HepG2 (cell line): Measurements from ENCODE around the gene CLVS2. TPM values are rescaled to one million over a fixed set of nuclear protein-coding genes. Genes with fewer than 3 reads are reported as not detected.
A peak's percentile ranks its signal among the peaks of the same experiment; 100 is the strongest.

Experiments
- ATAC-seq: fragments of 200-7000 bp; cut with Tn5 transposase; 3 replicates; pipeline ENCODE4 v1.9.1; 2020; ENCODE audit warnings: mild to moderate bottlenecking, moderate library complexity
- BruUV-seq: library from RNA; stranded (reverse); fragments of 400-500 nt; replicated peaks from 2 replicates; lab custom pipeline; 2021; lab: Mats Ljungman, UMichigan
- CTCF ChIA-PET: fragments of 300-600 bp; formaldehyde crosslinking; extraction: SDS; loops from one replicate; lab custom pipeline; 2021; ENCODE audit warnings: low total read pairs, inconsistent platforms, low intra/inter-chr PET ratio; lab: Yijun Ruan, JAX
- POLR2A ChIA-PET: fragments of 350-600 bp; sonication (Branson Sonifier 250); formaldehyde crosslinking; loops from one replicate; lab custom pipeline; 2020; ENCODE audit warnings: antibody characterized with exemption, inconsistent platforms; lab: Yijun Ruan, JAX
- DNase-seq: peaks from one replicate; pipeline ENCODE4 v3.0.0-alpha.2; 2015; ENCODE audit warnings: low spot score
- FAIRE-seq: peaks from 3 replicates; lab custom pipeline; 2011; peaks lifted over from hg19 to GRCh38; lab: Jason Lieb, UNC
- H2AFZ ChIP-seq: one replicate; pipeline ENCODE4 v1.6.1; 2011; ENCODE audit warnings: low read length, inconsistent platforms
- H3K27ac ChIP-seq: fragments of 300-600 bp; 3 replicates; pipeline ENCODE4 v1.8.0; 2011; ENCODE audit warnings: mixed run types, mild to moderate bottlenecking, mixed read lengths, low read length, inconsistent platforms; ENCODE audit not compliant: insufficient read depth; ENCODE audit errors: extremely low read length
- H3K27me3 ChIP-seq, 2 experiments: fragments of 200-600 bp in 1 of 2; 2 replicates in 1 of 2; 3 replicates in 1 of 2; pipeline versions ENCODE4 v1.6.0 to v1.8.0; 2011; ENCODE audit warnings: low read length in 2 of 2, mild to moderate bottlenecking in 2 of 2, moderate library complexity in 2 of 2, inconsistent platforms in 1 of 2; ENCODE audit not compliant: insufficient read depth in 2 of 2, control insufficient read depth in 1 of 2
- H3K36me3 ChIP-seq, 2 experiments: fragments of 200-600 bp in 1 of 2; replicated peaks in 1 of 2; 2 replicates in 1 of 2; 3 replicates in 1 of 2; pipeline versions ENCODE4 v1.5.1 to v1.8.0; 2011; ENCODE audit warnings: low read length in 2 of 2, inconsistent platforms in 1 of 2; ENCODE audit not compliant: insufficient read depth in 2 of 2, control insufficient read depth in 1 of 2
- H3K4me1 ChIP-seq: 2 replicates; pipeline ENCODE4 v1.5.1; 2012; ENCODE audit warnings: low read length, inconsistent platforms; ENCODE audit not compliant: insufficient read depth
- H3K4me2 ChIP-seq: 2 replicates; pipeline ENCODE4 v1.6.0; 2011; ENCODE audit warnings: low read depth, low read length, inconsistent platforms
- H3K4me3 ChIP-seq, 3 experiments: fragments of 200-600 bp in 1 of 3; sonication (generic), shearing (Covaris generic) in 1 of 3; replicated peaks in 1 of 3; 2 replicates each; pipeline ENCODE4 v1.5.1; 2011 to 2016; ENCODE audit warnings: low read length in 3 of 3, inconsistent platforms in 2 of 3, low read depth in 2 of 3, mild to moderate bottlenecking in 2 of 3, control low read depth in 1 of 3, mixed read lengths in 1 of 3; ENCODE audit not compliant: insufficient read depth in 1 of 3
- H3K79me2 ChIP-seq: one replicate; pipeline ENCODE4 v1.6.1; 2011; ENCODE audit warnings: low read length, inconsistent platforms; ENCODE audit not compliant: insufficient read depth
- H3K9ac ChIP-seq: 2 replicates; pipeline ENCODE4 v1.6.0; 2011; ENCODE audit warnings: mild to moderate bottlenecking, low read depth, low read length, inconsistent platforms; ENCODE audit not compliant: insufficient read depth
- H3K9me3 ChIP-seq: 2 replicates; pipeline ENCODE4 v1.5.1; 2012; ENCODE audit warnings: mild to moderate bottlenecking, low read length
- H4K20me1 ChIP-seq: 2 replicates; pipeline ENCODE4 v1.6.0; 2011; ENCODE audit warnings: inconsistent platforms, mild to moderate bottlenecking, low read length, moderate library complexity; ENCODE audit not compliant: insufficient read depth
- EED ChIP-seq: sonication (generic); formaldehyde crosslinking; IDR thresholded peaks from 2 replicates; pipeline ENCODE4 v1.5.0; 2020; ENCODE audit warnings: mild to moderate bottlenecking, missing genetic modification reagents
- MED13 ChIP-seq: sonication (generic); formaldehyde crosslinking; IDR thresholded peaks from 2 replicates; pipeline ENCODE4 v1.5.0; 2020; ENCODE audit warnings: missing genetic modification reagents
- MIER2 ChIP-seq: IDR thresholded peaks from 2 replicates; pipeline ENCODE4 v1.6.1; 2016; ENCODE audit warnings: missing biosample characterization, missing genetic modification reagents
- PHF20 ChIP-seq: sonication (generic); formaldehyde crosslinking; IDR thresholded peaks from 2 replicates; pipeline ENCODE4 v1.5.0; 2020; ENCODE audit warnings: mild to moderate bottlenecking, missing genetic modification reagents
- ZBTB7A ChIP-seq: sonication (generic); formaldehyde crosslinking; IDR thresholded peaks from 2 replicates; pipeline ENCODE4 v1.8.0; 2022; ENCODE audit warnings: mild to moderate bottlenecking, missing genetic modification reagents
- WGBS: methylation state at CpG from one replicate; pipeline ENCODE4 v1.1.6; 2017; ENCODE audit warnings: low lambda C conversion rate; 5-methylcytosine and 5-hydroxymethylcytosine counted together
- in situ Hi-C: cut with HindIII; loops from 2 replicates; pipeline ENCODE4 v1.10.0; 2017; ENCODE audit warnings: low pct_unique_long_range_greater_than_20kb; ENCODE audit not compliant: extremely low pct_ligation_motif_present
- intact Hi-C: fragments of 100-400 bp; cut with micrococcal nuclease; formaldehyde crosslinking; loops from one replicate; pipeline ENCODE4 v1.10.0; 2022; ENCODE audit not compliant: unreplicated experiment
- polyA plus RNA-seq, 8 experiments: library from polyadenylated mRNA; depleted of rRNA in 3 of 8; stranded (reverse) in 7 of 8; unstranded in 1 of 8; fragments of >200 nt; fragmentation: Illumina TruSeq in 4 of 8; extraction: Trizol in 4 of 8; gene quantifications; 2 replicates each; pipeline versions ENCODE4 v1.2.1 to v1.2.3, GENCODE V29; 2011 to 2016; ENCODE audit warnings: low read depth in 4 of 8, missing spikeins in 1 of 8, mixed read lengths in 1 of 8; ENCODE audit not compliant: insufficient read depth in 1 of 8
- total RNA-seq, 5 experiments: library from RNA; depleted of rRNA; stranded (reverse); fragments of >200 nt; fragmentation: Illumina TruSeq; extraction: Trizol; gene quantifications; 2 replicates each; pipeline ENCODE4 v1.2.3, GENCODE V29; 2016; ENCODE audit warnings: low read depth in 1 of 5
- TF ChIP-seq, protein P1 (sequence below): IDR thresholded peaks from 2 replicates; pipeline ENCODE4 v1.6.1; 2016; ENCODE audit warnings: missing compliant biosample characterization, missing genetic modification reagents, borderline replicate concordance
- TF ChIP-seq, protein P2 (sequence below), 2 experiments: IDR thresholded peaks; 2 replicates each; pipeline ENCODE4 v1.6.1; 2011 to 2012; ENCODE audit warnings: low read length in 2 of 2, borderline replicate concordance in 1 of 2, low read depth in 1 of 2, mild to moderate bottlenecking in 1 of 2, moderate library complexity in 1 of 2
- TF ChIP-seq, protein P3 (sequence below): sonication (generic); formaldehyde crosslinking; IDR thresholded peaks from 2 replicates; pipeline ENCODE4 v1.4.0; 2020; ENCODE audit warnings: missing genetic modification reagents

The CLVS2 gene
- total and polyA plus RNA-seq, 2 of the 13 experiments (the other 11 are each of a cell fraction or from before 2014, with no cell fraction given): not detected

DNA sequence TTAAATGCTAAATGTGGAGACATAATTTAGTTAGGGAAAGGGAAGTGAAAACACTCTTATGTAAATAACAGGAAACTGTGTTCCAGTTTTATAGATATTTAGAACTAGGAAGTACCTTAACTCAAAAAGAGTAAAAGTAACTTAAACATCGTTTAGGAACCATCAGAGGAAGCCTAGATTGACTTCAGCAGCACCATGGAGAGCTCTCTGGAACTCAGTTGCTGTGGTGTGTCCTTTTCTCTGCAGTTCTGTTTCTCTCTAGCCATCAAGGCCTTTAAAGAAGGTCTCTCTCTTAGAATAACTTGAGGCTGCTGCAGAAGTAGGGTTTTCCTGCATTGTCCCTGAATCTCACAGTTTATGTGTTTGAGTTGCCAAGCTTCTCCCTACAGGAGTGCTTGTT, 26.9 kb downstream of the CLVS2 start:
- H3K4me1 ChIP-seq: no peaks in the 10 kb centered on the region
- DNase-seq: no peak
- no peaks in the 10 kb centered on the region for H3K79me2 ChIP-seq
- H3K27me3 ChIP-seq: no peaks in the 10 kb centered on the region
- no peaks in the 10 kb centered on the region for H3K36me3 ChIP-seq
- TF ChIP-seq MIER2 (CRISPR knock-in tag): peak; percentile 94
- TF ChIP-seq, protein P1, sequence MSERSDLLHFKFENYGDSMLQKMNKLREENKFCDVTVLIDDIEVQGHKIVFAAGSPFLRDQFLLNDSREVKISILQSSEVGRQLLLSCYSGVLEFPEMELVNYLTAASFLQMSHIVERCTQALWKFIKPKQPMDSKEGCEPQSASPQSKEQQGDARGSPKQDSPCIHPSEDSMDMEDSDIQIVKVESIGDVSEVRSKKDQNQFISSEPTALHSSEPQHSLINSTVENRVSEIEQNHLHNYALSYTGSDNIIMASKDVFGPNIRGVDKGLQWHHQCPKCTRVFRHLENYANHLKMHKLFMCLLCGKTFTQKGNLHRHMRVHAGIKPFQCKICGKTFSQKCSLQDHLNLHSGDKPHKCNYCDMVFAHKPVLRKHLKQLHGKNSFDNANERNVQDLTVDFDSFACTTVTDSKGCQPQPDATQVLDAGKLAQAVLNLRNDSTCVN (CRISPR knock-in tag): no peak
- TF ChIP-seq ZBTB7A (CRISPR knock-in tag): no peak
- TF ChIP-seq, protein P2, sequence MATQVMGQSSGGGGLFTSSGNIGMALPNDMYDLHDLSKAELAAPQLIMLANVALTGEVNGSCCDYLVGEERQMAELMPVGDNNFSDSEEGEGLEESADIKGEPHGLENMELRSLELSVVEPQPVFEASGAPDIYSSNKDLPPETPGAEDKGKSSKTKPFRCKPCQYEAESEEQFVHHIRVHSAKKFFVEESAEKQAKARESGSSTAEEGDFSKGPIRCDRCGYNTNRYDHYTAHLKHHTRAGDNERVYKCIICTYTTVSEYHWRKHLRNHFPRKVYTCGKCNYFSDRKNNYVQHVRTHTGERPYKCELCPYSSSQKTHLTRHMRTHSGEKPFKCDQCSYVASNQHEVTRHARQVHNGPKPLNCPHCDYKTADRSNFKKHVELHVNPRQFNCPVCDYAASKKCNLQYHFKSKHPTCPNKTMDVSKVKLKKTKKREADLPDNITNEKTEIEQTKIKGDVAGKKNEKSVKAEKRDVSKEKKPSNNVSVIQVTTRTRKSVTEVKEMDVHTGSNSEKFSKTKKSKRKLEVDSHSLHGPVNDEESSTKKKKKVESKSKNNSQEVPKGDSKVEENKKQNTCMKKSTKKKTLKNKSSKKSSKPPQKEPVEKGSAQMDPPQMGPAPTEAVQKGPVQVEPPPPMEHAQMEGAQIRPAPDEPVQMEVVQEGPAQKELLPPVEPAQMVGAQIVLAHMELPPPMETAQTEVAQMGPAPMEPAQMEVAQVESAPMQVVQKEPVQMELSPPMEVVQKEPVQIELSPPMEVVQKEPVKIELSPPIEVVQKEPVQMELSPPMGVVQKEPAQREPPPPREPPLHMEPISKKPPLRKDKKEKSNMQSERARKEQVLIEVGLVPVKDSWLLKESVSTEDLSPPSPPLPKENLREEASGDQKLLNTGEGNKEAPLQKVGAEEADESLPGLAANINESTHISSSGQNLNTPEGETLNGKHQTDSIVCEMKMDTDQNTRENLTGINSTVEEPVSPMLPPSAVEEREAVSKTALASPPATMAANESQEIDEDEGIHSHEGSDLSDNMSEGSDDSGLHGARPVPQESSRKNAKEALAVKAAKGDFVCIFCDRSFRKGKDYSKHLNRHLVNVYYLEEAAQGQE (IDR thresholded peaks at IDR 0.05; ENCODE audit: borderline replicate concordance in 1 of 2, low read depth in 1 of 2, low read length in 2 of 2): peak; percentile 46 to 95
- no peak for TF ChIP-seq PHF20 (CRISPR knock-in tag)
- no peak for TF ChIP-seq EED
- TF ChIP-seq, protein P3, sequence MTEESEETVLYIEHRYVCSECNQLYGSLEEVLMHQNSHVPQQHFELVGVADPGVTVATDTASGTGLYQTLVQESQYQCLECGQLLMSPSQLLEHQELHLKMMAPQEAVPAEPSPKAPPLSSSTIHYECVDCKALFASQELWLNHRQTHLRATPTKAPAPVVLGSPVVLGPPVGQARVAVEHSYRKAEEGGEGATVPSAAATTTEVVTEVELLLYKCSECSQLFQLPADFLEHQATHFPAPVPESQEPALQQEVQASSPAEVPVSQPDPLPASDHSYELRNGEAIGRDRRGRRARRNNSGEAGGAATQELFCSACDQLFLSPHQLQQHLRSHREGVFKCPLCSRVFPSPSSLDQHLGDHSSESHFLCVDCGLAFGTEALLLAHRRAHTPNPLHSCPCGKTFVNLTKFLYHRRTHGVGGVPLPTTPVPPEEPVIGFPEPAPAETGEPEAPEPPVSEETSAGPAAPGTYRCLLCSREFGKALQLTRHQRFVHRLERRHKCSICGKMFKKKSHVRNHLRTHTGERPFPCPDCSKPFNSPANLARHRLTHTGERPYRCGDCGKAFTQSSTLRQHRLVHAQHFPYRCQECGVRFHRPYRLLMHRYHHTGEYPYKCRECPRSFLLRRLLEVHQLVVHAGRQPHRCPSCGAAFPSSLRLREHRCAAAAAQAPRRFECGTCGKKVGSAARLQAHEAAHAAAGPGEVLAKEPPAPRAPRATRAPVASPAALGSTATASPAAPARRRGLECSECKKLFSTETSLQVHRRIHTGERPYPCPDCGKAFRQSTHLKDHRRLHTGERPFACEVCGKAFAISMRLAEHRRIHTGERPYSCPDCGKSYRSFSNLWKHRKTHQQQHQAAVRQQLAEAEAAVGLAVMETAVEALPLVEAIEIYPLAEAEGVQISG (CRISPR knock-in tag): no peak
- no peak for TF ChIP-seq MED13 (CRISPR knock-in tag)
- intact Hi-C loops (no loop called here), in situ Hi-C loops (no loop called here)
- POLR2A ChIA-PET: no interaction called here
- no peak for ATAC-seq
- peaks cover 64% of the 10 kb centered on the region for H3K9me3 ChIP-seq
- no TSS peak for BruUV-seq
- H2AFZ ChIP-seq: no peak overlapping the region
- WGBS: 0% methylated on average over 1 of the region's 1 CpG
- FAIRE-seq: no peak
- no peak overlapping the region for H3K9ac ChIP-seq
- H3K4me2 ChIP-seq: no peak overlapping the region
- H3K27ac ChIP-seq: no peak overlapping the region
- no peak overlapping the region for H3K4me3 ChIP-seq
- CTCF ChIA-PET: no interaction called here
- H4K20me1 ChIP-seq: no peaks in the 10 kb centered on the region
